Muscle layer of duodenum (tissue), 2 donors: ENCODE measurements around the gene SORT1.
A peak's percentile ranks its signal among the peaks of the same experiment; 100 is the strongest.

Experiments used
- H3K27ac ChIP-seq: one replicate; pipeline ENCODE4 v1.7.0; 2013; ENCODE audit warnings: mild to moderate bottlenecking, low read length
- H3K27me3 ChIP-seq: one replicate; pipeline ENCODE4 v1.7.0; 2013; ENCODE audit warnings: low read depth, mild to moderate bottlenecking, control low read depth, low read length
- H3K36me3 ChIP-seq, 2 donors: one replicate each; pipeline ENCODE4 v1.7.0; 2013; ENCODE audit warnings: low read length in 2 of 2, control low read depth in 1 of 2, mild to moderate bottlenecking in 1 of 2; ENCODE audit not compliant: insufficient read depth in 2 of 2, control insufficient read depth in 1 of 2
- H3K4me1 ChIP-seq, 2 donors: one replicate each; pipeline ENCODE4 v1.7.0; 2013; ENCODE audit warnings: low read length in 2 of 2, mild to moderate bottlenecking in 2 of 2, control low read depth in 1 of 2, moderate library complexity in 1 of 2; ENCODE audit not compliant: insufficient read depth in 2 of 2, control insufficient read depth in 1 of 2
- H3K4me3 ChIP-seq, 2 donors: one replicate each; pipeline ENCODE4 v1.7.0; 2013; ENCODE audit warnings: low read length in 2 of 2, low read depth in 1 of 2, mild to moderate bottlenecking in 1 of 2
- H3K9me3 ChIP-seq, 2 donors: one replicate each; pipeline ENCODE4 v1.7.0; 2013; ENCODE audit warnings: low read length in 2 of 2, control low read depth in 1 of 2, mild to moderate bottlenecking in 1 of 2; ENCODE audit not compliant: control insufficient read depth in 1 of 2
- donor health status: healthy.

Gene SORT1

GRCh38 chr1:109373126-109373525 is 24.6 kb downstream of the SORT1 start:
- peak overlapping the region; percentile 53 for H3K27ac ChIP-seq
- H3K27me3 ChIP-seq = no peaks in the 10 kb centered on the region
- H3K4me3 ChIP-seq = no peak overlapping the region
- H3K36me3 ChIP-seq = peaks cover 0 to 10% of the 10 kb centered on the region in 2 donors
- peaks cover 12 to 18% of the 10 kb centered on the region in 2 donors for H3K4me1 ChIP-seq
- H3K9me3 ChIP-seq = no peaks in the 10 kb centered on the region

GRCh38 chr1:109372281-109372680 is 25.4 kb downstream of the SORT1 start:
- Histone ChIP-seq H3K27ac (peak overlapping the region; percentile 97), H3K4me1 (peaks cover 12 to 18% of the 10 kb centered on the region in 2 donors)

GRCh38 chr1:109371341-109371739 is 26.4 kb downstream of the SORT1 start:
- Histone ChIP-seq H3K9me3 (no peaks in the 10 kb centered on the region), H3K27me3 (no peaks in the 10 kb centered on the region), H3K4me3 (peak overlapping the region in 1 of 2 donors; percentile 21), H3K27ac (peak overlapping the region; percentile 97), H3K4me1 (peaks cover 12 to 18% of the 10 kb centered on the region in 2 donors), H3K36me3 (peaks cover 2 to 17% of the 10 kb centered on the region in 2 donors)

More at GRCh38 chr1:109372281-109372680, 25.4 kb downstream of the SORT1 start:
- no peaks in the 10 kb centered on the region for H3K27me3 ChIP-seq
- H3K36me3 ChIP-seq = peaks cover 0 to 10% of the 10 kb centered on the region in 2 donors
- no peak overlapping the region for H3K4me3 ChIP-seq
- H3K9me3 ChIP-seq = no peaks in the 10 kb centered on the region

GRCh38 chr1:109370712-109371340 is 26.9 kb downstream of the SORT1 start:
- H3K9me3 ChIP-seq = no peaks in the 10 kb centered on the region
- H3K4me1 ChIP-seq = peaks cover 12 to 18% of the 10 kb centered on the region in 2 donors
- H3K4me3 ChIP-seq = peak overlapping the region in 1 of 2 donors; percentile 21
- H3K27ac ChIP-seq = peak overlapping the region; percentile 97
- H3K36me3 ChIP-seq = peaks cover 4 to 21% of the 10 kb centered on the region in 2 donors
- H3K27me3 ChIP-seq = no peaks in the 10 kb centered on the region

GRCh38 chr1:109369167-109369746 is 28.5 kb downstream of the SORT1 start:
- Histone ChIP-seq H3K27ac (peak overlapping the region; percentile 97), H3K4me1 (peaks cover 12 to 18% of the 10 kb centered on the region in 2 donors), H3K9me3 (no peaks in the 10 kb centered on the region), H3K27me3 (no peaks in the 10 kb centered on the region), H3K36me3 (peaks cover 4 to 24% of the 10 kb centered on the region in 2 donors), H3K4me3 (no peak overlapping the region)

- Histone ChIP-seq H3K4me1 (peaks cover 12 to 18% of the 10 kb centered on the region in 2 donors), H3K9me3 (no peaks in the 10 kb centered on the region), H3K27me3 (no peaks in the 10 kb centered on the region), H3K27ac (peak overlapping the region; percentile 97), H3K4me3 (no peak overlapping the region), H3K36me3 (peaks cover 4 to 24% of the 10 kb centered on the region in 2 donors)
Observed at GRCh38 chr1:109368464-109368863, 29.3 kb downstream of the SORT1 start.

GRCh38 chr1:109367626-109368025 is 30.1 kb downstream of the SORT1 start:
- no peaks in the 10 kb centered on the region for H3K9me3 ChIP-seq
- no peak overlapping the region for H3K27ac ChIP-seq
- peaks cover 4 to 24% of the 10 kb centered on the region in 2 donors for H3K36me3 ChIP-seq
- peaks cover 5 to 14% of the 10 kb centered on the region in 2 donors for H3K4me1 ChIP-seq
- H3K4me3 ChIP-seq = no peak overlapping the region
- H3K27me3 ChIP-seq = no peaks in the 10 kb centered on the region

GRCh38 chr1:109365642-109366204 is 32.0 kb downstream of the SORT1 start:
- Histone ChIP-seq H3K9me3 (no peaks in the 10 kb centered on the region), H3K27me3 (no peaks in the 10 kb centered on the region), H3K27ac (no peak overlapping the region), H3K4me3 (no peak overlapping the region), H3K4me1 (no peaks in the 10 kb centered on the region), H3K36me3 (peaks cover 4 to 14% of the 10 kb centered on the region in 2 donors)

- Histone ChIP-seq H3K36me3 (peaks cover 4 to 10% of the 10 kb centered on the region in 2 donors), H3K27ac (no peak overlapping the region), H3K27me3 (no peaks in the 10 kb centered on the region), H3K4me1 (peaks cover 0 to 8% of the 10 kb centered on the region in 2 donors), H3K4me3 (no peak overlapping the region), H3K9me3 (no peaks in the 10 kb centered on the region)
Observed at GRCh38 chr1:109361649-109362048, 36.1 kb downstream of the SORT1 start.

- Histone ChIP-seq H3K9me3 (no peaks in the 10 kb centered on the region), H3K27me3 (no peaks in the 10 kb centered on the region), H3K36me3 (peaks cover 0 to 5% of the 10 kb centered on the region in 2 donors), H3K4me3 (no peak overlapping the region), H3K4me1 (peaks cover 0 to 8% of the 10 kb centered on the region in 2 donors), H3K27ac (no peak overlapping the region)
Observed at GRCh38 chr1:109361069-109361468, 36.6 kb downstream of the SORT1 start.

- Histone ChIP-seq H3K9me3 (no peaks in the 10 kb centered on the region), H3K27ac (no peak overlapping the region), H3K4me3 (no peak overlapping the region)
Observed at GRCh38 chr1:109357616-109358015, 40.1 kb downstream of the SORT1 start.

More at GRCh38 chr1:109357616-109358015, 40.1 kb downstream of the SORT1 start:
- Histone ChIP-seq H3K27me3 (no peaks in the 10 kb centered on the region), H3K4me1 (peaks cover 0 to 8% of the 10 kb centered on the region in 2 donors), H3K36me3 (peaks cover 3 to 11% of the 10 kb centered on the region in 2 donors)
